ENCODE data around the gene SLC8A1.

SLC8A1 gene

DNA sequence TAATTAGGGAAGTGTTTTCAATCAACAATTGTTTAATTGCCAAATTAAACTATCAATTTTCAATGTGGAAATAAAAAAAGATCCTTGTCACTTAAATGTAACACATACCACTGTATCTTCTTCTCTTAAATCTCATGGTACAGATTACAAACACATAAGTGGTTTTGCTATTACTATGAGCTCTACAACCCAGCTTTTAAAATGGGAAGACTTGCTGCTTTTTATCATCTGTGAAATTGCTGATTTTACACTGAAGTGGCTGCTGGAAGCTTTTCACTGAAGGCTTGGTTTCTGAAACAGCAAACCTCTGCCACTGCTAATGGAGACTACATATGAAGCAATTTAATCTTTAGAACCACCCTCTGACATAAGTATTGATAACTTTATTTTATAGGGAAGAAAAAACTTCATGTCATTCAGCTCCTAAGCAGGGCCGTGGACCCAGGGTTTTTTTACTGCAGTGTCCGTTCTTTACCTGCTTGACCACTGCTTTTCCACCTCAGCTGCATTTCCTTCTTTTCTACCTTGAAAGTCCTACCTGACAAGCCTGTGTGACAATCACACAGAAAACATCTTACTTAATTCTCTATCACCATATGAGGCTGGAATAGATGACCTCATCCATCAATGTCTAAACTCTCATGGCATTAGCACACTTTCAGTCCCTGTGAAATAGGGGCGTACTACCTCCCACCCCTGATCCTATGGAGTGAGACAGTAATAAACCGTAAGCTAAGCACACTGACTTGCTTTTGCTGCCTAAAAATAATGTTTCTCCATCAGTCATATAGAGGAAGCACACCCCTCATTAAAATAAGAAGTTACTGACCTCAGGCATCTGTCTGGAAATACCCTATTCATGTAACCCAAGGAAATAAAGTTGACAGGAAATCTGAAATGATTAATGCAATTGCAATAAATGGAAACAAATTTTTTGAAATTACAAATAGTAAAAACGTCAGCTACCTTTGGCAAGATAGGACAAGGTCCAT is 19.2 kb upstream of the SLC8A1 start:
- H3K4me3 ChIP-seq (replicated peaks; ENCODE audit: low read depth, low read length): no peak overlapping the region

GRCh38 chr2:40466935-40467572 is 15.2 kb upstream of the SLC8A1 start:
- TF ChIP-seq, protein P1, sequence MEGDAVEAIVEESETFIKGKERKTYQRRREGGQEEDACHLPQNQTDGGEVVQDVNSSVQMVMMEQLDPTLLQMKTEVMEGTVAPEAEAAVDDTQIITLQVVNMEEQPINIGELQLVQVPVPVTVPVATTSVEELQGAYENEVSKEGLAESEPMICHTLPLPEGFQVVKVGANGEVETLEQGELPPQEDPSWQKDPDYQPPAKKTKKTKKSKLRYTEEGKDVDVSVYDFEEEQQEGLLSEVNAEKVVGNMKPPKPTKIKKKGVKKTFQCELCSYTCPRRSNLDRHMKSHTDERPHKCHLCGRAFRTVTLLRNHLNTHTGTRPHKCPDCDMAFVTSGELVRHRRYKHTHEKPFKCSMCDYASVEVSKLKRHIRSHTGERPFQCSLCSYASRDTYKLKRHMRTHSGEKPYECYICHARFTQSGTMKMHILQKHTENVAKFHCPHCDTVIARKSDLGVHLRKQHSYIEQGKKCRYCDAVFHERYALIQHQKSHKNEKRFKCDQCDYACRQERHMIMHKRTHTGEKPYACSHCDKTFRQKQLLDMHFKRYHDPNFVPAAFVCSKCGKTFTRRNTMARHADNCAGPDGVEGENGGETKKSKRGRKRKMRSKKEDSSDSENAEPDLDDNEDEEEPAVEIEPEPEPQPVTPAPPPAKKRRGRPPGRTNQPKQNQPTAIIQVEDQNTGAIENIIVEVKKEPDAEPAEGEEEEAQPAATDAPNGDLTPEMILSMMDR (IDR thresholded peaks at IDR 0.05; ENCODE audit: insufficient read depth, low read length, poor library complexity, severe bottlenecking): no peak
- Histone ChIP-seq H3K27me3 (replicated peaks; ENCODE audit: control insufficient read depth, insufficient read depth, low read length) (no peaks in the 10 kb centered on the region), H3K36me3 (ENCODE audit: control insufficient read depth, insufficient read depth, low read length) (no peaks in the 10 kb centered on the region), H3K4me3 (replicated peaks; ENCODE audit: low read depth, low read length) (no peak overlapping the region)
- DNase-seq (ENCODE audit: extremely low read depth, insufficient read length): no peak

More for the DNA sequence above, 19.2 kb upstream of the SLC8A1 start:
- DNase-seq (ENCODE audit: extremely low read depth, insufficient read length): no peak
- TF ChIP-seq, protein P1 (IDR thresholded peaks at IDR 0.05; ENCODE audit: insufficient read depth, low read length, poor library complexity, severe bottlenecking): no peak
- Histone ChIP-seq H3K36me3 (ENCODE audit: control insufficient read depth, insufficient read depth, low read length) (no peaks in the 10 kb centered on the region), H3K27me3 (replicated peaks; ENCODE audit: control insufficient read depth, insufficient read depth, low read length) (no peaks in the 10 kb centered on the region)

- H3K27me3 ChIP-seq (replicated peaks; ENCODE audit: control insufficient read depth, insufficient read depth, low read length): no peaks in the 10 kb centered on the region
- H3K4me3 ChIP-seq (replicated peaks; ENCODE audit: low read depth, low read length): no peak overlapping the region
- TF ChIP-seq, protein P1 (IDR thresholded peaks at IDR 0.05; ENCODE audit: insufficient read depth, low read length, poor library complexity, severe bottlenecking): no peak
- no peaks in the 10 kb centered on the region for H3K36me3 ChIP-seq (ENCODE audit: control insufficient read depth, insufficient read depth, low read length)
- DNase-seq (ENCODE audit: extremely low read depth, insufficient read length): no peak
Measured at GRCh38 chr2:40466332-40466906, 14.5 kb upstream of the SLC8A1 start.

GRCh38 chr2:40463112-40463511 is 11.2 kb upstream of the SLC8A1 start:
- no peak for DNase-seq (ENCODE audit: extremely low read depth, insufficient read length)
- Histone ChIP-seq H3K27me3 (replicated peaks; ENCODE audit: control insufficient read depth, insufficient read depth, low read length) (no peaks in the 10 kb centered on the region), H3K36me3 (ENCODE audit: control insufficient read depth, insufficient read depth, low read length) (no peaks in the 10 kb centered on the region), H3K4me3 (replicated peaks; ENCODE audit: low read depth, low read length) (no peak overlapping the region)
- TF ChIP-seq, protein P1 (IDR thresholded peaks at IDR 0.05; ENCODE audit: insufficient read depth, low read length, poor library complexity, severe bottlenecking): no peak

DNA sequence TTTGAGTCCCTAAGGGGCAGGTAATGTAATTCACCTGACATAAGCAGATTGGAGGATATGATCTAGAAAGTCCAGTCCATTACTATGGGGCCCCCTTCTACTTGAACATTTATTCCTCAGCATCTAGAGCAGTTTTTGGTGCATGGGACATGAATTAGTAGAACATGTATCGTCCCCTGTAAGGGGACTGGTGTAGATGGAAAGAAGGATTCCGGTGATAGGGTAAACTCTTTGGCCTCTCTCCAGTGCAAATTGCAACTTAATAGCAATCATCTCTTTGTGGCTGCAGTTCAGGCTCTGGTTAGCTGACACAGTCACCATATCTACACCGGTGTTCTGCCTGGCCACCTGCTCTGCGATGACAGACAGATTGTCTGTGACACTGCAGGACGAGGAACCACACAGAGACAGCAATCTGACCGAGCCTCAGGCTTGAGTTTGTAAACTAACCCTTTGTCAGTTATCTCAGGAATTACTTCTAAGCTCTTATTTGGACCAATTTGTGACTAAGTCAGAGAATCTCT is 6.4 kb upstream of the SLC8A1 start:
- H3K4me3 ChIP-seq (replicated peaks; ENCODE audit: low read depth, low read length): no peak overlapping the region
- H3K27me3 ChIP-seq (replicated peaks; ENCODE audit: control insufficient read depth, insufficient read depth, low read length): no peaks in the 10 kb centered on the region; the same call in 1 of the 2 replicates
- H3K36me3 ChIP-seq (ENCODE audit: control insufficient read depth, insufficient read depth, low read length): no peaks in the 10 kb centered on the region
- TF ChIP-seq, protein P1 (IDR thresholded peaks at IDR 0.05; ENCODE audit: insufficient read depth, low read length, poor library complexity, severe bottlenecking): no peak
- no peak for DNase-seq (ENCODE audit: extremely low read depth, insufficient read length)
